GM21367 (cell line): ENCODE results near the gene COL1A2.

Source experiments
- ATAC-seq: cut with Tn5 transposase; IDR thresholded peaks from one replicate; pipeline ENCODE4 v1.9.1; 2021; ENCODE audit not compliant: unreplicated experiment

Gene COL1A2

DNA sequence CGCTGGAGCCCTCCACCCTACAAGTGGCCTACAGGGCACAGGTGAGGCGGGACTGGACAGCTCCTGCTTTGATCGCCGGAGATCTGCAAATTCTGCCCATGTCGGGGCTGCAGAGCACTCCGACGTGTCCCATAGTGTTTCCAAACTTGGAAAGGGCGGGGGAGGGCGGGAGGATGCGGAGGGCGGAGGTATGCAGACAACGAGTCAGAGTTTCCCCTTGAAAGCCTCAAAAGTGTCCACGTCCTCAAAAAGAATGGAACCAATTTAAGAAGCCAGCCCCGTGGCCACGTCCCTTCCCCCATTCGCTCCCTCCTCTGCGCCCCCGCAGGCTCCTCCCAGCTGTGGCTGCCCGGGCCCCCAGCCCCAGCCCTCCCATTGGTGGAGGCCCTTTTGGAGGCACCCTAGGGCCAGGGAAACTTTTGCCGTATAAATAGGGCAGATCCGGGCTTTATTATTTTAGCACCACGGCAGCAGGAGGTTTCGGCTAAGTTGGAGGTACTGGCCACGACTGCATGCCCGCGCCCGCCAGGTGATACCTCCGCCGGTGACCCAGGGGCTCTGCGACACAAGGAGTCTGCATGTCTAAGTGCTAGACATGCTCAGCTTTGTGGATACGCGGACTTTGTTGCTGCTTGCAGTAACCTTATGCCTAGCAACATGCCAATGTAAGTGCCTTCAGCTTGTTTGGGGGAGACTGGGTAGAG lies at the start of gene COL1A2:
TSS of gene COL1A2 (plus strand) at position 459 of the 704 bp plus-strand sequence. CDS start at position 596, 137 bp downstream.
- no peak for ATAC-seq

DNA sequence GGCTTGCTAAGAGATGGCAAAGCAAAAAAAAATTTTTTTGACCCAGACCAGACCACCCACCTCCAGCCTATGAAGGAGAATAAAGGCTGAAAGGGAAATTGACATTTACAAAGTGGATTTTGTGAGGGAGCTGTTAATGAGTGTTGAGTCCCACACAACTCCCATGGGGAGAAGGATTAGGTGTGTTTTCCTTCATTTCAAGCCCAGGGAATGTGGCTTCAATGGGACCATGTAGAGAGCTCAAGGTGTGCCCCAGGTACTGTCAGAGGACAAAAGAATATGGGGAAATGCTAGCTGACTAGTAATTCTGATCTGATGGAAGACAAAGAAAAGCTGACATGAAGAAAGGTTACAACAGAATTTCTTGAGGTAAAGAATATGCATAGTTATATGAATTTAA lies 48.8 kb upstream of the COL1A2 start:
- ATAC-seq: no peak

DNA sequence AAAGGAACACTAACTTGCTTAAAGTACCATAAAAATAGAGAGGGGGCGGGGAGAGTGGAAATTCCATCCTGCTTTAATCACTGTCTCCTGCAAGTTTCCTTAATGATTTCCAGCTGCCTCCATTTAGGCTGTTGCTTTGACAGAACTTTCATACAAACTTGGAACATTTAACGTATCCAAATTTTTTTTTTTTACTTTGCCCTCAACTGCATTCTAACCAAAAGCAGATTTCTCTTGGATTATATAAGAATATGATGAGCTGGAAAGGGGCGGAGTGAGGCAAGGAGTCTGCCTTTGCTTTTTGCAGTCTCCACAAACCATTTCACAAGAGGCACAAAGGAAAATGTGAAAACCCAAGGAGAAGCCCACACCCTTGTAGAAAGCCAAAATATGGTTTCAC lies 46.6 kb upstream of the COL1A2 start:
- ATAC-seq: no peak

DNA sequence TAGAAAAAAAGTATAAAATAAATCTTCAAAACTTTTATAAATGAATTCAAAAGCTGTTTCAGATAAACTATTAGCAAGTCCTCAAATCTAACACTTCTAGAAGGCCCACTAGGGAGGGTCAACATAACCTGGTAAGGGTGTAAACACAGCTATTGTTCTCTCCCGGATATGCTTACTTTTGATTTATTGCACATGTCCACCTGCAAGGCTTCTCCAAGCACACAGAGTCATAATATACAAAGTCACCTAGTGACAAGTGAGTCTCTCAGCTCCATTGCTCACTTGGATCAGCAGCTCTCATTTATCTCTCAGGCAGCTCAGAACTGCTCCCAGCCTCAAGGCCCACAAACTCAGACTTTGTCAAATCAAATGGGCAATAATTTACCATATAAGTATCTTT lies 44.0 kb upstream of the COL1A2 start:
- ATAC-seq: no peak

DNA sequence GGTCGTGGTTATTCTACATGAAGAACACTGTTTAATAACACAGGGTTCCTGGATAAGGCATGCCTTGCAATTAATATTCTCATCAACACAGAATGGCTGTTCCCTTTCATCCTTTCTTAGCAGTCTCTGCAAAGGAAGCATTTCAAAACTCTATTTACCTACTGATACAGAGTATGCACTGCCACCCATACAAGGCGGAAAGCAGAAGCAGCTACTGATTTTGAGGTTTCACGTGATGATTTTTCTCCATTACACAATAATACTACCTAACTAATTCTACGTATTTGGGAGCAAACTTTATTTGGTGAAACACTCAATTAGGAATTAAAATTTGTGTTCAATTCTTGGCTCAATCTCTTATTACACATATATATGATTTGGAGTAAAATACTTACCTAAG lies 43.0 kb upstream of the COL1A2 start:
- ATAC-seq: no peak

DNA sequence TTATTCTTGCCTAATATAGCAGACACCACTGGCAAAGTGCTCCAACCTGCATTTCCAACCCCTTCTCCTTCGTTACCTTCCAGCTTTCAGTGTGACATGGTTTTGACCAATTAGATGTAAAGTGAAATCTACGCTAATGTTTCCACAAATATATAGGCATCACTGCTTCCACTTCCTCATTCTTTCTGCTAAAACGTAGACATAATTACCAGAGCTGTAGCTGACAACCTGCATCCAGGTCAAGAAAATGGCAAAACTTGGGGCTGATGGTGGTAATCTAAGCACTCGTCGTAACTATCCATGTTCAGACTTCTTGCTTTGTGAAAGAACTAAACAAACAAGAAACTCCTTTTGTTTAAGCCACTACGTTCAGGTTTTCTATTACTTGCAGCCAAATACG lies 41.8 kb upstream of the COL1A2 start:
- ATAC-seq: no peak

DNA sequence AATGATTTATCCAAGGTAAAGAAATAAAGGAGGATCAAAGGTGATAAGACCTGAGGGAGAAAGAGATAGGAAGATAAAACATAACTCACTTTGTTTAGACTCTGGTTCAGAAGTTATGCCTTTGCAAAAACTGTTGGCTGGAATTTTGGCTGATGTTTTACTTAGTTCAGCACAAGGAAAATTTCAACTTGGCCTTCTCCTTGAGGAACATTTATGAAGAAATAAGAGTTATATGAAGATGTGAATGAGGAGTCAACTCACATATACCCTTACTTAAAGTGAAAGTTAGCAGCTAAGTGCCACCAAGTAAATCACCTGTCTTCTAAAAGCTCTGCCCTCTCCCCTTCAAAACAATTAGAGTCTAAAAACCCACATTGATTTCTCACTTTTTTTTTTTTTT lies 39.7 kb upstream of the COL1A2 start:
- ATAC-seq: no peak

DNA sequence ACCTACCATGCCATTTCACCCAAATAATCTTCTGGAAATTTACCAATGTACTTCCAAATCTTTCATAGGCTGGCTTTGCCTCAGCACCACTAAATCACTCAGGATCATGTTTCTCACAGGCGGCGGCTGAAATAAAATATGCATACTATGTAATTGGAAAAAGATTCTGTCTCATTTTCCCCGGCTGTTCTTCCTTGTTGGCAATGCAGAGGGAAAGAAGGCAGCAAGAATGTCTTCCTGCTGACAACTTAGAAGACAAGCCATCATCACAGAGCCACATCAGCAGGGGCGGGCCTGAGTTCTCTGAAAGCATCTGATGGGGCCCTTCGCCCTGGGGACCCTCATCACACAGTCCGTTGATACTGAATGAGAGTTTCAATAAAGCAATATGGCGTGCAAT lies 39.2 kb upstream of the COL1A2 start:
- no peak for ATAC-seq

DNA sequence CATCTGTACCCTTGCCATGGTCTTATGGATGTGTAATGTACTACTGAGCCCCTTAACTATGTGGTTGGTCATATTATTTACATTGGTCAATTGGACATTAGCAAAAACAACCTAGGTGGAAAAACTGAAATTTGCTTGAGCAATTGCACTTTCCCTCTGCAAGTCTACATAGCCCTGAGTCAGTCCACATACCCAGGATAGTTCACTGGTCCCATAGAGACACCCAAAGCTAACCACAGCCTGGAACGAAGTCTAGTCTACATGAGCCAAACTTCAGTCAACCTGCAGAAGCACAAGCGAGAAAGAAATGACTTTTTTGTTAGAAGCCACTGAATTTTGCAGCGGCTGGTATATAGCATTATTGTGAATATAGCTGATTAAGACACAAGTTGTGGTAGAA lies 37.6 kb upstream of the COL1A2 start:
- ATAC-seq: no peak

DNA sequence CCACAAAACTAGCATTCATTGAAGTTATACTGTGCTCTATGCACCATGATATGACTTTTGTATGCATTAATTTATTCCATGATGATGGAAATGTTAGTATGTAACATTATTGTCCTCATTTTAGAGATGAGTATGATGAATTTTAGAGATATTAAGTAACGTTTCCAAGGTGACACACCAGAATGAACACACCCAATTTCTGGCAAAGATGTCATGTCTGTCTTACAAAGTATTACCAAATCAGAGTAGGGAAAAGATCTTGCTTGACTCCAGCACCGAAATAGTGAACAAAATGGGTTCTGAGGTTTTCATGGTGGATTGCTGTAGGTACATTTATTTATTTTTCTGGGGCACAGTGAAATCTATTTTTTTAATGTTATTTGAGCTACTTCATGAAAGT lies 33.8 kb upstream of the COL1A2 start:
- ATAC-seq: no peak

DNA sequence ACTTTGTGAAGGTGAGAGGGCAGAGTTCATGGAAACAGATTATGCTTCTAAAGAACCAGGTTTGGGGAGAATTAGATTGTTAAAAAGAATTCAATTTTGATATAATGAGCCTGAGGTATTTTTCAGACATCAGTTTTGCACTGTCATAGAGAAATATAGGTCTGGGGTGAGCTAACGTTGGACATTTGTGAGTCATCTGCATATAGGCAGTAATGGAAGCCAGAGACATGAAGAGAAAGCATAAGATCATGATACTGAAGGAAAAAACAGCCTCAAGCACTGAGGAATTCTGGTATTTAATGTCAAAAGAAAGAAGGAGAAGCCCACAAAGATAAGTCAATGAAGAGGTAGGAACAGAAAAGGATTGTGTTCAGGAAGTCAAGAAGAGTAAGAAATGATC lies 32.4 kb upstream of the COL1A2 start:
- ATAC-seq: no peak

DNA sequence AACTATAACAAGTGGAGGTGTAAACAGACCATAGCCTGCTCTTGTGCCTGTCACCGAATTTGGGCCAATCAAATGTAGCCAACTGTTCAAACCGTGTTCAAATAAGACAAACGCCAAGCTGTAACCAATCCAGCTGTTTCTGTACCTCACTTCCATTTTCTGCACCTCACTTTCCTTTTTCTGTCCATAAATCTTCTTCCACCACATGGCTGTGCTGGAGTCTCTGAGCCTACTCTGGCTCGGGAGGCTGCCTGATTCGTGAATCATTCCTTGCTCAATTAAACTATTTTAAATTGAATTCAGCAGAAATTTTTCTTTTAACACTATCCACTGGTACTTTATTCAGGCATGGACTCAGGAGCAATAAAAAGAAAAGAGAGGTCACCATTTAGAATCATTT lies 29.9 kb upstream of the COL1A2 start:
- ATAC-seq: no peak

DNA sequence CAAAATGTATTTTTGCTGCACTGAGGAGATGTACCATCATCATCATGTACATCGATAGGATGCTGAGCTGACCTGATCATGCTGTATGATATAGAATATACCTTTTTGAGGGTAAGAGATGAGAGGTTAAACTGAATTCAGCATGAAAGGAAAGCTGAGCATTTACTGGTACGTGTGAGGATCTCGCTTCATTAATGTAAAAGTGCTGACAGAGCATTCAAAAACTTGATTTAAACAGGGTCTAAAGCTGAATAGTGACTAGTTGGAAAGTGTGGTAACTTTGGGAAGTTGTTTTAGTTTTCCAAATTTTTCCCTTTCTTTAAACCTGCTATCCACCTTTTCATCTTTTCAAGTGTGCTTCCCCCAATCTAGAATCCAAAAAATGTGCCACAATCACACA lies 28.5 kb upstream of the COL1A2 start:
- no peak for ATAC-seq

DNA sequence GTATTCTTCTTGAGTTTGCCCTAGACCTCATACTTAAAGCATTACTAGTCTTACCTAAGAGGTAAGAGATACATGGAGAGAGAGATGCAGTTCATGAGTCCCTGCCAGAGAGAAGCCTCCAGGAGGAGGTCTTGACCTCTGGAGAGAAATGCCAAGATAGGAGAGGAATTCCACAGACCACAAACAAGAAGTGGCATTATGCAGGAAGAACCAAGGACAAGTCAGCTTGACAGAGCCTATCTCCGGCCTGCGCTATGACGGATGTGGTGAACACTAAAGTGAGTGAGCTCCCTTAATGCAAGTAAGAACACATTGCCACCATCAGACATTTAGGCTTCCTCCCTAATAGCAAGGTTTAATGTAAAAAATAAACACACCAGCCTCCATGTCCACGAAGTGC lies 27.9 kb upstream of the COL1A2 start:
- ATAC-seq: no peak

DNA sequence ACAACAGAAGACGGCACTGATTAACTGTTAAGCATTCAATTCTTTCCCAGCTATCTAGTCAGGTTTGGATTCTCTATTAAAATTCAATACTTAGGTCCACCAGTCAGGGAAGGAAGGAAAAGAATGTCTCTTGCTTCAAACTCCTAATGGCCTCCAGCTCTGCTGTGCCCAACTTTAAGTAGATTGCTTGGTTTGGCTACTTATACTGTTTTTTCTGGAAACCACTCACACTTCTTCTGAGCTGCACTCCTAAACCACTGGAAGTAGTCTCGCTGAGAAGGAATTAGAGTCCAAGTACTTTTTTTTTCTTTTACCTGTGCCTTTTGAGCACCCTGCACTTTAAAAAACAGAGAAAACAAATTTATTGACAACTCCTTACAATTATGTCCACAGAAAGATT lies 26.7 kb upstream of the COL1A2 start:
- ATAC-seq: no peak

DNA sequence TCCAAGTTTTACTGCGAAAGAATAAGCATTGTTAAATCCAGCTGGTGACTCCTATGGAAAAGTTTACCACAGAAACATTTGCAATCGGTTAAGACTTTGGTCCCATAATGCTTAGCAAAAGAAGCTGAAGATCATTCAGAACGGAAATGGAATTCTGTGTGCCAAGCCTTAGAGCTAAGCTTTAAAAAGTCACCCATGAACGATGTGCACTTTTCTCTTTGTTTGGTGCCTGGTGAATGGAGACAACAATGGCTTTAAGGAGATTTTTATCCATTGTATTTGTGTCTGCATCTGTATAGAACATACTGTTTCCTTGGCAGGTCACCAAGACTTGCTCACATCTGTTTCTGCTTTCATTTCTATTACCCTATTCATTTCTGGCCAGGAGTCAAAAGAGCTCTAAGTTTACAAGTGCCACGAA lies 26.3 kb upstream of the COL1A2 start:
- ATAC-seq: no peak

DNA sequence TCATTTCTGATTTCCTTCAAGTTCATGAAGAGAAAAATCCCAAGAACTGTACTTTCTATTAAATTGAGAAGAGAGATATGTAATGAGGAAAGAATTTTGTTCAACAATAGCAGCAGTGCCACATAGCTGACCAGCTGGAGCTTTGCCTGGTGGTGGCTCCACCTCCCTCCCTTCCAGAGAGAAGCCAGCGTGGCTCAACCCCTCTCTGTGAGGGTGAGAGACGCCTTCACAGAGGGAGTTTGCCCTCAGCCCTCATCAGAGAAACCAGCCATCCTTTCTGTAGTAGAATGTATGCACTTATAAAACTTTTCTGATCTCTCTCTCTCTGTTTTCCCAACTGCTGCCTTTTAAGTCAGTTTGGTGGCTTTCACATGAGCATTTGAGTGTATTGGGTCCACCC lies 20.5 kb upstream of the COL1A2 start:
- no peak for ATAC-seq

DNA sequence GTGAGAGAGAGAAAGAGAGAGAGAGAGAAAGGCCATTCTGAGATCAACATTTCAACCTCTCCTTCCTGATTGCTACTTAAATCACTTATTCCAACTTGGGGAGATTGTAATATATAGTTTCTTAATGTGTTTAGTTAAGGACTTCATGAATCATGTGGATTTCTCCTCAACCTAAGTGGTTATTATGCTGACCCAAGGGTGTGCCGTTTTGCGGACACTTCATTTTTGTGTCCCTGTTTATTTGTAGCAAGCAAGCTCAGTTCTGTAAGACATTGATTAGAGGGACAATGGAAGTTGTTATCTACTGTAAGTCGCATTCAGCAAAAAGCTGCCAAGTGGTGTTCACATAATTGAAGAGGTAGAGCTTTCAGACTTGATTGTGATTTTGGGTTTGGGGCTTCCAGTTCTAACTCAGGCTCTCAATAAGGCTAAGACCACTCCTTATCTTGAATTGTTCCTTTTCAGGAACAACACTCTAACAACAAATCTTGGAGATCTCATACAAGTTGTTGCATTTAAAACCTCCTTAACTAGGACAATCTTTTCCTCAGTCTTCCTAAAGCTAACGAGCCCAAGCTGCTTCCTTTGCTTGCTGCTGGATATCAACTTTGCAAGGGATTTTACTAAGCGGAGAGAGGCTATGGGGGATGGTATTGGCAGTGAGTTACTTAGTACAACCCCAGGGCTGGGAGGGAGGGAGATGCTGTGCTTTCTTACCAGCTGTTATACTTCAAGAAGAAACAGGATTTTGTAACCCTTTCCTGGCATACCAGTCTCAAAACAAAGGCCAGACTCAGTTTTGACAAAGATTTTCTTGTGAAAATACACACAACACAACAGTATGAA lies 19.8 kb upstream of the COL1A2 start:
- ATAC-seq: no peak

DNA sequence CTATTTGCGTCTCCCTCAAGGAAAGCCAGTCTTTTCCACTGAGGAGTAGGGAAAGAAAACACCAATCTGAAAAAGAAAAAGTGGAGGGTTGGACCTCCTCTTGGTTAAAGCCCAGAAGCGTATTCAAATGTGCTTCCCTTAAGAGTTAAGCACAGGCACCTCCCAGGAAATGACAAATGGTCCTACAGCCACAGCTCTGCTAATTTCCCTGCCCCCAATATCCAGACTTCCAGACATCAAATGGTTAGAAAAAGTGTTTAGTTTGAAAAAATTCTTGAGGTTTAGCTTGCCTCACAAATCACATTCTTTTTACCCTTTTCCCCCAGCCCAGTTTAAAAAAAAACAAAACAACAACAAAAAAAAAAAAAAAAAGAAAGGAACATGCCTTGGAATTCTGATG lies 19.0 kb upstream of the COL1A2 start:
- no peak for ATAC-seq

DNA sequence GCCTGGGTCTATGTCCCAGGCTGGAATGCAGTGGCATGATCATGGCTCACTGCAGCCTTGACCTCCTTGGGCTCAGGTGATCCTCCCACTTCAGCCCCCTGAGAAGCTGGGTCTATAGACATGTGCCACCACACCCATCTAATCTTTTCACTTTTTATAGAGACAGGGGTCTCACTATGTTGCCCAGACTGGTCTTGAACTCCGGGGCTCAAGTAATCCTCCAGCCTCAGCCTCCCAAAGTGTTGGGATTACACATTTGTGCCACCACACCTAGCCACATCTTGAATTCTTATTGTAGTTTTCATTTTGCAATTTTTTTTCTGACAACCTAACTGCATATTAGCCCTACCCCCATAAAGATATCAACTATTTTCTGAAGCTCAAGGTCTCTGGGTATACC lies 18.4 kb upstream of the COL1A2 start:
- ATAC-seq: no peak

DNA sequence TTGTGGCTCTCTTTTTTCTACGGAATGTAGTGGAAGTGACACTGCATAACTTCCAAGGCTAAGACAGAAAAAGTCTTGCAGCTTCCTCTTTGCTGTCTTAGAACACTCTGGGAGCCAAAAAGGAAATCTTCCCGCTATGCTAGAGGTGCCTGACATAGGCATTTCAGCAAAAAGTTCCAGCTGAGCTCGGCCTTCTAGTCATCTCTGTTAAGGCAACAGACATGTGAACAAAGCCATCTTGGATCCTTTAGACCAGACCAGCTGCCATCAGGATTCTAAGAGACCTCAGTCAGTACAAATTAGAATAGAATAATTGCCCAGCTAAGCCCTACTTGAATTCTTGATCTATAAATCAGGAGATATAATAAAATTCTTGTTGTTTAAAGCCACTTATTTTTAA lies 16.3 kb upstream of the COL1A2 start:
- ATAC-seq: no peak

DNA sequence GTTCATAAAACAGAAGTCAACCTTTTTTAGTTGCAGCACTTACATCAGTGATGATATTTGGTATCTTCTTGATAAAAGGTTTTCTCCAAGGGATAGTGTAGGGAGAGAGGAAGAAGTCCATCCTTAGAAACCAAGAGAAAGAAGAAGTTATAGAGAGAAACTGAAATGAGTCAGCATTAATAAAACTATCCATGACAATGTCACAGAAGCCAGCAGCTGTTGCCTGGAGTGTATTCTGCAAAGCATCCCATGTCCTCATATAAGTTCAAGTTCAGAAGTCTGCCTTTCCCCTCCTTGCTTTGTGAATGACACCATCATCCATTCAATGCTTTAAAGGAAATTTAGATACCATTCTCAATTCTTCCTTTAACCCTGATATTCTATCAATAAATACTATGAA lies 14.4 kb upstream of the COL1A2 start:
- no peak for ATAC-seq

DNA sequence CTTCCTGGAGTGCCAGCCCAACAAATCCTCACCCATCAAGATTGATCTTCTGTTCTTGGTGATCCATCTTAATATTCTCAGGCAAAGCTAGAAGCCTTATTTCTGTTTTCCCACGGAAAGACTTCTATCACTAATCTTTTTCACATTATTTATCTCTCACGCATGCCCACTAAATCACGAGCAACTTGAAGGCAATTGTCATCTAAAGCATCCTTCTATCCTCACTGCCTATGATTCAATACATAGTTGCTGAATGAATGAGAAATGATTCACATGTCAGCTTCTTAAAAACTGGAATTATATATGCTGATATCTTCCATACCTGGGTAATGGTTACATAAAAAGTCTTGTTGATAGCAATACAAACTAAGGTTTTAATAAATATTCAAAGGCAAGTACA lies 12.6 kb upstream of the COL1A2 start:
- ATAC-seq: no peak
